ENCODE data around the gene CBFA2T3. TPM values are rescaled to one million over a fixed set of nuclear protein-coding genes. Genes with fewer than 3 reads are reported as not detected.

CBFA2T3 gene
- total and polyA plus RNA-seq, 2 of the 8 experiments (the other 6 are each of a cell fraction or from before 2014, with no cell fraction given): 0.51 to 1.3 TPM

GRCh38 chr16:88925540-88925887 lies 51.5 kb downstream of the CBFA2T3 start:
- H2BK15ac ChIP-seq (ENCODE audit: low read length): no peak overlapping the region; the same call in 1 of the 2 replicates
- 93% methylated on average over 16 of the region's 16 CpGs; no CpG with 5 or more reads in 1 of the 2 experiments for WGBS, 2 experiments (ENCODE audit: extremely low coverage in 1 of 2, insufficient coverage in 1 of 2, insufficient read length in 1 of 2, insufficient replicate concordance in 2 of 2, low coverage in 1 of 2, low lambda C conversion rate in 2 of 2, missing lambda C conversion rate in 1 of 2)
- H3K4me3 ChIP-seq (ENCODE audit: extremely low read depth in 1 of 4, insufficient read depth in 2 of 4, low read depth in 3 of 4, low read length in 4 of 4): no peak overlapping the region
- no peaks in the 10 kb centered on the region for H3K79me2 ChIP-seq (ENCODE audit: control insufficient read depth in 1 of 2, insufficient read depth in 2 of 2, low read length in 2 of 2)
- no peaks in the 10 kb centered on the region for H3K36me3 ChIP-seq (ENCODE audit: control insufficient read depth in 2 of 4, insufficient read depth in 4 of 4, low read length in 3 of 4)
- ChIA-PET CTCF (ENCODE audit: partially characterized antibody) (interaction anchor here (1.1 to 1.7 kb wide), 3 partner anchors 12 to 220 kb away, joined by 3 to 5 read pairs (median 4); no protein-coding TSS in a partner anchor), POLR2A (ENCODE audit: partially characterized antibody) (no interaction called here)
- FAIRE-seq (no peak), DNase-seq (ENCODE audit: low read depth in 1 of 2, low spot score in 2 of 2) (no peak)
- H2AK5ac ChIP-seq (ENCODE audit: low read depth, low read length): no peak overlapping the region
- H3K27me3 ChIP-seq (replicated peaks in 1 of 4; ENCODE audit: control insufficient read depth in 3 of 4, extremely low read depth in 1 of 4, insufficient read depth in 3 of 4, low read length in 3 of 4): no peaks in the 10 kb centered on the region
- no peak overlapping the region for H3K14ac ChIP-seq (ENCODE audit: insufficient read length)
- H4K5ac ChIP-seq (ENCODE audit: insufficient read length, low read depth, low read length): no peak overlapping the region
- H2BK5ac ChIP-seq (ENCODE audit: low read depth, low read length): peak overlapping the region; percentile 81; the same call in 1 of the 2 replicates
- no peak overlapping the region for H3K56ac ChIP-seq (replicated peaks; ENCODE audit: insufficient read length, low read depth, low read length)
- H3K18ac ChIP-seq (ENCODE audit: extremely low read depth, low read length): no peak overlapping the region
- no peak overlapping the region for H2BK12ac ChIP-seq (ENCODE audit: low read depth, low read length)
- no peak overlapping the region for H3K23ac ChIP-seq (ENCODE audit: insufficient read length)
- H3K79me1 ChIP-seq (ENCODE audit: low read depth, low read length): no peaks in the 10 kb centered on the region
- H3K9me3 ChIP-seq (ENCODE audit: insufficient read depth in 2 of 2, low read depth in 1 of 2, low read length in 1 of 2): no peaks in the 10 kb centered on the region
- no peak overlapping the region for H3K27ac ChIP-seq (ENCODE audit: low read depth, low read length)
- no peak overlapping the region for H4K8ac ChIP-seq (ENCODE audit: extremely low read depth, insufficient read depth, low read length)
- 0 out of 2 replicates have a peak overlapping the region, but pooled peaks have one; percentile 72 for H2BK20ac ChIP-seq (ENCODE audit: low read length)
- no peaks in the 10 kb centered on the region for H3K23me2 ChIP-seq (ENCODE audit: low read depth, low read length)
- no peak overlapping the region for H2AFZ ChIP-seq (ENCODE audit: low read length)
- no peak overlapping the region for H2BK120ac ChIP-seq (replicated peaks; ENCODE audit: low read depth, low read length)
- H3K9ac ChIP-seq (replicated peaks in 1 of 4; ENCODE audit: extremely low read depth in 1 of 4, low read depth in 3 of 4, low read length in 3 of 4): no peak overlapping the region
- no peak overlapping the region for H3K4ac ChIP-seq (replicated peaks; ENCODE audit: insufficient read length, low read depth, low read length)
- no peak overlapping the region for H3K4me2 ChIP-seq (ENCODE audit: insufficient read depth in 1 of 2, low read depth in 2 of 2, low read length in 2 of 2)
- H4K20me1 ChIP-seq (replicated peaks in 1 of 2; ENCODE audit: control insufficient read depth in 1 of 2, insufficient read depth in 2 of 2, low read length in 2 of 2): no peaks in the 10 kb centered on the region
- no peak overlapping the region for H4K91ac ChIP-seq (replicated peaks; ENCODE audit: insufficient read length, low read length)
- peaks cover 0 to 30% (median 16%) of the 10 kb centered on the region in 4 experiments; a peak in 5 of 7 replicates for H3K4me1 ChIP-seq (replicated peaks in 1 of 4; ENCODE audit: control insufficient read depth in 3 of 4, insufficient read depth in 4 of 4, low read length in 3 of 4)
